GM18505 (cell line): ENCODE measurements around the gene NTM.
"Not testable (repeated sequence)": the region's sequence is repeated elsewhere in the genome, so short reads cannot be mapped to it uniquely, and the experiment has no call there.

Source experiments
- ATAC-seq: cut with Tn5 transposase; IDR thresholded peaks from one replicate; pipeline ENCODE4 v1.9.1; 2021; ENCODE audit not compliant: unreplicated experiment
- POLR2A ChIP-seq: IDR thresholded peaks from 4 replicates; pipeline ENCODE4 v1.6.1; 2011; ENCODE audit warnings: borderline replicate concordance; ENCODE audit not compliant: insufficient read depth, insufficient read length; ENCODE audit errors: extremely low read depth

NTM gene

DNA sequence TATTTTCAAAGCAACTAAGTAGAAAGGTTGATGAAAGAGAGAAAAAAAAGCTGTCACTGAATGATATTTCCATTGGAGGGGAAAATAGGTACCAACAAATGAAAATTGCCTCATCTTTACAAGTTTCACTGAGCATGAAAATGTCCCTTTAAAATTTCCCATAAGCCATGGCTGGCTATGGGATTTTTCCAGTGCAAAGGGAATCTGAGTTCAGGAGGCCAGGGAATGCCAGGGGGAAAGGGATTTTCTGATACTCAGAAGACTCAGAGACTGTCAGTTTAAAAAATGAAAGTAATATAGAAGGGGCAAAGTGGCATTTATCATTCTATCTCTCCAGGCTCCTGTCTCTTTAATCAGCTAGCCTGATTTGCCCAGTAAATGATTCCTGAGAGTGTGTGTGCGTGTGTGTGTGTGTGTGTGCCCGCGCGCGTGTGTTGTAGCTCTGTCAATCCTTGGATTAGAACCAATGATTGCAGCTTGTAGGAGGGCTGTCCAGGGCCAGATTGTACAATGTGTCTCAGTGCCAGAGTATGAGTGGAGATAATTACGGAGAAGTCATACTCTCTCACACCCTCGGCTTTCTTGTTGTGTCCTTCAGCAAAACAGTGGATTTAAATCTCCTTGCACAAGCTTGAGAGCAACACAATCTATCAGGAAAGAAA, at the start of gene NTM:
Gene NTM (plus strand): TSS at position 526 of the 662 bp plus-strand sequence.
- ATAC-seq: no peak
- TF ChIP-seq POLR2A: no peak

DNA sequence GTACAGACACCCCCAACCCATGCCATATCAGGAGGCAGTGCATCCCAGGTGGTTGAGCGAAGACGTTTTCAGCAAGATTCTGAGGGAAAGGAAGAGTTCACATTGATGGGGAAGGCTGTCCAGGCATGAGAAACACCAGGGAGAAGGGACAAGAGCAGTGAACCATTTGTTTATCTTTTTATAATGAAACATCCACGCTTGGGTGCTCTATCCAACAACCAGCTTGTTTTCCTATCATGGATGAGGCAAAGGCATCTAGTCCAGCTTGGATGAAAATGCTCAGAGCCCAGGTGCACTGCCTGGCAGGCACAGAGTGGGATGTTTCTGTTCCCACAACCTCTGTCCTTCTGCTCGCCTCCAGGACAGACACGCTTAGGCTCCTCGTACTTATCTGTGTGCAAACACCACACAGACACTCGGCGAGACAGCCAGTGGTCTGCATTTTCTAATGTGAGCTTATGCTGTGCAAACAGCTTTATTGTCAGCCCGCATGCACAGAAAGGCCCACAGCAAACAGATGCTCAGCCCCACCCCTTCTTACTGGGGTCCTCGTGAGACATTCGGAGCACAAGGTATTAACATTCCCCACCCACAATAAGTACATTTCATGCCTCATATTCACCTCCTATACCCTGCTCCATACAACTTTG, 45.4 kb upstream of the NTM start:
- no peak for ATAC-seq
- TF ChIP-seq POLR2A: no peak

DNA sequence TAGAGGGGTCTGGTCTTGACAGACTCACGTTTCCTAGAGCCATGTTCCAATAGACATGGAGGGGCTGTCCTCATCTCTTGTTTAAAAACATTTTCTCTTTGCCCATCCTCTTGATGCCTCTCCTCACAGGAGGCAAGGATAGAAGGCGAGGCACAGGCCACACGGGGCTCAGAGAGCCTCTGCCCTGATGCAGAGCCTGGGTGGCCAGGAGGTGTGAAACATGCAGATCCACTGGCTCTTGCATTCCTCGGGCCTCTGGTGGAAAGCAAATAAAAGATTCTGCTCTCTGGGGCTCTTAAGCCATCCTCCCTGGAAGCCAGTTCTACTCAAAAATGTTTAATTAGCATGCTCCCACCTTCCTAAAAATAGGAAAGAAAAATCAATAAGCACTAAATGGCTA, 43.6 kb upstream of the NTM start:
- ATAC-seq: no peak
- TF ChIP-seq POLR2A: no peak

DNA sequence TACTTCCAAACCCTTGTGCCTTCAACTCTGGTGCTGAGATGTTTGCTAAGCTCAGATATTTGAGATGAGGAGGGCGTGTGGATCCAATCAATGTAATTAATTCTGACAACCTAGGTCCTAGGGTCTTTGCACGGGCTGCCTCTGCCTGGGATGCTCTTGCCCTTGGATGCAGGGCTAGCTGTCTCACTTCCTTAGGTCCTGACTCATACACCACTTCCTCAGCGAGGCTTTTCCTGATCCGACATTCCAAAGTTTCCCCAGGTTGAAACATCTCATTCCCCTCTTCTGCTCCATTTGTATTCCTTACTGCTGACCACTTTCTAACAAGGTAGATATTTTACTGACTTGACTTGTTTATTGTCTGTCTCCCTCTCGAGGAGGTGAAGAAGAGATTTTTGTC, 43.0 kb upstream of the NTM start:
- no peak for ATAC-seq
- TF ChIP-seq POLR2A: no peak

DNA sequence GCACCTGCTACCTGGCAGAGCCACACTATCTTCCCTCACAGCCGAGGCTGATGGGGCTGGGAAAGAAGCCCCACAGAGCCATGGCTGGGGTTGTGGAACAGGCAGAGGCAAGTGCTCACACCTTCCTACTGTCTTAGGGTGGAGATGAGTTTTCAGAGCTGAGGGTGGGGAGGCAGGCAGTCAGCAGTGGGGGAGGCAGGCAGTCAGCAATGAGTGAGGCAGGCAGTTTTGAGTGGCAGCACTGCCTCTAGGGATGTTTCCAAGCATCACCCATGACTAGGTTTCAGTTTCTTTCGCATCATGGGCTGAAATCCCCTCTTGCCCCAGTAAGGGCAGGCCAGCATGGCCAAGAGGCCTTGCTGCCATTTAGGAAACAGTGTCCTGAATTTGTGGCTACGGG, 41.6 kb upstream of the NTM start:
- ATAC-seq: no peak
- TF ChIP-seq POLR2A: no peak

DNA sequence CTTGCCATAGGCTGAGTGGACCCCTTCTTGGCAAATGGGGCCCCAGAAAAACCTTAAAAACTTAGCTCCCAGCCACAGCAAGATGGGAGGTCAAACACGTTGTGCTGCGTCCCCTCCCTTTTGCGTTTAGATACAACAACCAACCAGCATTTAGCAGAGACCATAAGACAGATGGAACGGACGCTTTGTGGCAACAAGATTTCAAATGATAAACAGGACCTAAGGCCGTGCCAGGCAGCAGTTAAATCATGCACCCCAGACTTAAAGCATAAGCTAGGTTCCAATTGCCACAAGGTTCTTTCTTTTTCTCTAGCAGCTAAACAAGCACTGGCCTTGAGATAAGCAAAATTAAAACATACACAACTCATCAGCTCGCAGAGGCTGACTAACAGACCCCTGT, 39.4 kb upstream of the NTM start:
- no peak for TF ChIP-seq POLR2A
- ATAC-seq: no peak

DNA sequence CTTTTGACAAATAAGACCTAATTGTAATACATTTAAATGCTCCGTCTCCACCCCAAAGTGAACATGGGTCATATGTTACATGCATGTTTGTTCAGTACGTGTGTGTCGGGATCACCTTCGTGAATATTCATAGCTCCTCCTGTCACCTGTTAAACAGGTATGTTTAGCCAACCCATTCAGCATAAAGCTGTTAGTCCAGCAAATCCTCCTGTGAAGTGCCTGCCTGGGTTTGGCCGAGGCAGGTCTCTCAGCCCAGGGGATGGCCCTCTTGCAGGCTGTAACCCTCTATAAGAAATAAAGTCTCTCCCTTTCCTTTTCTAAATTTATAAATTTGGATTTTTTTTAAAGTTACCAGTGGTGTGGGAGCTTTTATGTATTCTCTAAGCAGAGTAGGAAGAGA, 38.9 kb upstream of the NTM start:
- TF ChIP-seq POLR2A: no peak
- no peak for ATAC-seq

DNA sequence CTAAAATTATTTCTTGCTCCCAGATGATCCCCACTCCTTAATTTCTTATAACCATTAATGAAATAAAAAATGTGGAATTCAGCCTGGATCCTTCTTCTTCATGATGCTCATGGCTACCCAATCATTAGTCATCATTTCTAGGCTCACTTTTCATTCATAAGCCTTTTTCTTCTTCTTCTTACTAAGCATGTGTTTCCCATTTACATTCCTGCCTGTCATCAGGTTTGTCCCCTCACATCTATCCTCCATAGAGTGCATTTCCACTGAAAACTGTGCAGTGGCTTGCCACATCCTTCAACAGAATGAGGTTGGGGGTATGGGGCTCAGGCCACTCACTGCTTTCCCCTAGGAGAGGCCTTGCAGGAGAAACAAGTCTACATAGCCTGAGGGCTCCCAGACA, 35.8 kb upstream of the NTM start:
- TF ChIP-seq POLR2A: no peak
- no peak for ATAC-seq

DNA sequence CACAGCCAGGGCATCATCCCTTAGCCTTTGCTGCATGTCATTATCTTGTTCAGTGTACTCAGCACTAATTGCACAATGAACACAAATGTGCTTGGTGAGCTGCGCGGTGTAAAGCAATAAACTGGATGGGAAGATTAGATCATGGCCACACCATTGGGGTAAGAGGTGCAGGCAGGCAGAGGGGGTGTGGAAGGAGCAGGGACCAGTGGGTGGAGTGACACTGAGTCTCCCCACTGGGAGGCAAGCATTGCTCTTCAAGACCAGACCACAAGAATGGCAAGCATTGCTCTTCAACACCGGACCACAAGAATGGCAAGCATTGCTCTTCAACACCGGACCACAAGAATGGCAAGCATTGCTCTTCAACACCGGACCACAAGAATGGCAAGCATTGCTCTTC, 28.5 kb upstream of the NTM start:
- not testable (repeated sequence) for ATAC-seq

DNA sequence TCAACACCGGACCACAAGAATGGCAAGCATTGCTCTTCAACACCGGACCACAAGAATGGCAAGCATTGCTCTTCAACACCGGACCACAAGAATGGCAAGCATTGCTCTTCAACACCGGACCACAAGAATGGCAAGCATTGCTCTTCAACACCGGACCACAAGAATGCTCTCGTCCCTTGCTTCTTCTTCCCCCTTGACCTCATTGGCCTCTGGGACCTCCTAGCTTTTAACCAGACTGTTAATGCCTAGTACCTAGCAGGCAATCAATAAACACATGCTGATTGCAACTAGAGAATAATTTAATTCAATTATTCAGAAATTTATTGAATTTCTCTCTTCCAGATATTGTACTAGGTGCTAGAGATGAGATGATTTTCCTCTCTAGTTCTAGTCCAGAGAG, 28.0 kb upstream of the NTM start:
- ATAC-seq: not testable (repeated sequence)

DNA sequence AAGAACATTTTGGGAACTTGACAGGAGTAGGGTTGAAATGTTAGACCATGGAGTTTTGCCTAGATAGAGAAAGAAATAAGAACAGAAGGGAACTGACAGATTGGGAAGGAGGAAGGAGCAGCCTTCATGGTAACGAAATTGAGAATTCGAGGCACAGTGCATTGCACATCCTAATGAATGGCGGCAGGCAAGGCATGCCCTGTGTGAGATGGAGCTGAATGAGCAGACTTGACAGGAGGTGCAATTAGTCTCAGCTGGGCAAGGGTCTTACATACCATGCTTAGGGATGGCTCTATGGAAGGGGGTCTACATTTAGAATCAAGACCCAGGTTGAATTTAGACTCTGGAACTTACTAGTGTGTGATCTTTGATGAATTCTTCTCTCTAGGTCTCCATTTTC, 25.0 kb upstream of the NTM start:
- no peak for ATAC-seq
- no peak for TF ChIP-seq POLR2A

DNA sequence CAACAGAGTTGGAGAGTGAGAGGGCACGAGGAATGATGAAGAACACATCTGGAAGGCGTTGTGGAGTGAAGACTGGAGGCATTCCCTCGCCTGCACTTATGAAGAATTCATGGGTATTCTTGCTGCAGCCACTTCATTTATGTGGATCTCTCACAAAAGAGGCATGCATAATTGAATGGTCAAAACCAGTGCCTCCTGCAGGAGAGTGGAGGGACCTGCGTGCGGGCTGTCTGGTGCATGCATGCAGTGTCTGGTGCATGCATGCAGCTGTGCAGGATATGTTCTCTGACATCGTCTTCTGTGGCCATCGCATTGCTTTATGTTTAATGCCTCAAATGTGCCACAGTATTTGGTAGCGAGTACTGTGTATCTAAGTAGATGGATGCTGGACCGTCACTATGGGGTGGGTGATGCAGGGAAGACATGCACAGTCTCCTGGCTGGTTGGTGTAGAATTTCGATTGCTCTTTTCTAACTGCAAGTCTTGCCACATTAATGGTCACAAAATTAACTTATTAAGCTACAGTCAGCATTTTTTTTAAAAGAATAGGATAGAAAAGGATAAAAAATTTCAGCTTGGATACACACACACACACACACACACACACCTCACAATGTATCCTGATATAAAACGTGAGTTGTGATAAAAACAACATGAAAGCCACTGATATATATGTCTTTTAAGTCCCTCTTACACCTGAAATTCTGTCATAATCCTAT, 20.9 kb upstream of the NTM start:
- no peak for ATAC-seq
- TF ChIP-seq POLR2A: no peak

DNA sequence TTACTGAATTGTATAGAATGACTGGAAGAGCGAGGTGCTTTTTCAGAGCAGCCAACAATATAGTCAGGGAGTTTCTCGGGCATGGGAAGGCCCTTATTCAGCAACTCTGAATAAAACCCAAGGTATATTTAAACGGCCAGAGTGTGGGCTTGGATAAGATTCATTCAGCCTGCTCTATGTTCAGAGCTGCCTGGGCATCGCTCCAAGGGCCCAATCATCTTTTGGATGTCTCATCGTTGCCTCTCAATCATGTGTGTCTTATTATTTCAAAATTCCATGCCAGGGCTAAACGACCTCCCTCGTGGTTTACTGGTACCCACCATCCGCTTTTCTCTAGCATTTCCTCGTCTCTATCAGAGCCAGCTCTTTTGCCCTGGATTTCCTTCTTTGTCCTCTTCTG, 19.5 kb upstream of the NTM start:
- no peak for ATAC-seq

DNA sequence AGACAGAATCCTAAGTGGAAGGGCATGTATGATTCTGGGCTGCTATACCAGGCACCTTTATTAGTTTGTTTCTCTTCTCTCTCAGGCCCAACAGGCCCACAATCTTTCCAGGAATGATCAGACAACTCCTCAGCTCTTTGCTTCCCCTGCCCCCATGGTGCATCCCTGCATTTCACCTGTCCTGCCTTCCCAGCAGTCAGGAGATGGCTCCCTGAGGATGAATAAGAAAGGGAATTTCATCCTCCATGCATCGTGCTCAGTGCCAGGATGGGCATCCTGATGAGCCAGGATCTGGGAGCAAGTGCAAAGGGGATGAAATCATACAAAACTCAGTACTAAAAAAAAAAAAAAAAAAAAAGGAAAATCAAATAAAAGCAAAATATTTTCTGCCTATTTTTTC, 18.6 kb upstream of the NTM start:
- TF ChIP-seq POLR2A: no peak
- no peak for ATAC-seq

More for the DNA sequence above, 19.5 kb upstream of the NTM start:
- TF ChIP-seq POLR2A: no peak
